ENCODE data around the gene TACC2.
"Not testable (repeated sequence)": the region's sequence is repeated elsewhere in the genome, so short reads cannot be mapped to it uniquely, and the experiment has no call there.

The TACC2 gene

DNA sequence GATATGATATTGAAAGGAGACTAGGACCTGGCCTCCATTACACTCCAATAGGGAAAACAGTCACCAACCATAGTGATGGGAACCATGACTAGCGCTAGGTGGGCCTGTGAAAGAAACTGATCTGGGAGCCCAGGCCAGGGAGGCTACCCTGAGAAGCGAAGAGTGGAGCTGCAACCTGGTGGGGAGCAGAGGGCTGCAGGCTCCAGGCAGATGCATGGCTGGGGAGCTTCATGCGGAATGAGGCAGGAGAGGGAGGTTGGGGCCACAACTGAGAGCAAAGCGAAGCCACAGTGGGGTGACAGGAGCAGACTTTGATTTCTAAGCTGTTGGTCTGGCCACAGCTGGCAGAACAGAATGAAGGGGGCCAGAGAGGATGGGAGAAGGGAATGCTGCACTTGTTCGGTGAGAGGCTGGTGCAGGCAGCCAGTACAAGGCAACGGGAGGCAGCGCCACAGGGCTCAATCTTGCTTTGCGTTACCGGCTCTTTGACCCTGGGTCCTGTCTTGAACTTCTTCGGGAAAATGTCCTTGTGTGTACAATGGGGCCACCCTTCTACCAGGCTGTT, 88.4 kb downstream of the TACC2 start:
- DNase-seq (ENCODE audit: insufficient read length, low spot score) (no peak), FAIRE-seq (no peak)
- TF ChIP-seq POLR2A (IDR thresholded peaks at IDR 0.05; ENCODE audit: low read depth, low read length): no peak

GRCh38 chr10:122078326-122078725, 89.4 kb downstream of the TACC2 start:
- no peak for TF ChIP-seq POLR2A (IDR thresholded peaks at IDR 0.05; ENCODE audit: low read depth, low read length)
- FAIRE-seq: no peak
- no peak for DNase-seq (ENCODE audit: insufficient read length, low spot score)

DNA sequence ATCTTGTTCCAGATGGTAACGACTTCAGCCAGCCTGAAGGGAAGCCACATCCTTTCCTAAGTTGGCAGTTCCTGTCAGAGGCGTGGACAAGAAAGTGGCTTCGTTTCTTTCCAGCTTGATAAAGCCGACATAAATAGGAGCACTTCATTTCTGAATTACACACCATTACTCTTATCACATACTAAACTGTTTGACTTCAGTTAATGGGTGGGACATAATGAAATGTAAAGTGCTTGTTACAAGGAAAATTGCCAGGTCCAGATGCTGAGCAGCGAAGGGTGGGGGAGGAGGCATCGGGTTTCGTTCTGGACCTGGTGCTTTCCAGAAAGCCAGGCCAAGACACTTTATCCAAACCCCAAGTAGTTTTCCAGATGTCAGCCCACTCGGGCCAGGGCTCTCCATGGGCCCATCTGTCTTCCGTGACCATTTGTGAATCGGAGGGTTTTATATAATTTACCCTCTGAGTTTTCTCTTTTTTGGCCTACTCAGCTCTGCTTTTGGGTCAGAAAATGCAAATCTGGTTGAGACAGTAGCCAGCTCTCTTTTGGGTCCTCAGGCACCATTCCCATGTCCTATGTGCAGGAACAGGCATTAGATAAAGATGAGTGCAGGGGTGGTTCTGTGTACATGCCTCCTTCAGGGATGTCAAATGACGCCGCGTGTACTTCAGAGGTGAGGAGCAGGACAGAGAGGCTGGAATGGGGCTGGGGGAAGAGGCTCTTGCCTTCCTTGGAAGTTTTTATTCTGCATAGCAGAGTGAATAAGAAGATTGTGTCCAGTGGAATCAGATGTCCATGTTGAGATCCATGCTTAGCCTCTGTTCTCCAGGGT, 90.2 kb downstream of the TACC2 start:
- no peak for TF ChIP-seq POLR2A (IDR thresholded peaks at IDR 0.05; ENCODE audit: low read depth, low read length)
- DNase-seq (ENCODE audit: insufficient read length, low spot score): no peak
- FAIRE-seq: no peak

GRCh38 chr10:122082616-122083477, 93.9 kb downstream of the TACC2 start:
- FAIRE-seq: no peak
- no peak for DNase-seq (ENCODE audit: insufficient read length, low spot score)
- TF ChIP-seq POLR2A (IDR thresholded peaks at IDR 0.05; ENCODE audit: low read depth, low read length): no peak

DNA sequence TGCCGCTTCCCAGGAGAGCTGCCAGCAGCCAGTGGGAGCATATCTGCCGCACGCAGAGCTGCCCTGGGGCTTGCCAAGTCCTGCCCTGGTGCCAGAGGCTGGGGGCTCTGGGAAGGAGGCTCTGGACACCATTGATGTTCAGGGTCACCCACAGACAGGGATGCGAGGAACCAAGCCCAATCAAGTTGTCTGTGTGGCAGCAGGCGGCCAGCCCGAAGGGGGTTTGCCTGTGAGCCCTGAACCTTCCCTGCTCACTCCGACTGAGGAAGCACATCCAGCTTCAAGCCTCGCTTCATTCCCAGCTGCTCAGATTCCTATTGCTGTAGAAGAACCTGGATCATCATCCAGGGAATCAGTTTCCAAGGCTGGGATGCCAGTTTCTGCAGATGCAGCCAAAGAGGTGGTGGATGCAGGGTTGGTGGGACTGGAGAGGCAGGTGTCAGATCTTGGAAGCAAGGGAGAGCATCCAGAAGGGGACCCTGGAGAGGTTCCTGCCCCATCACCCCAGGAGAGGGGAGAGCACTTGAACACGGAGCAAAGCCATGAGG, 94.6 kb downstream of the TACC2 start:
- FAIRE-seq (no peak), DNase-seq (ENCODE audit: insufficient read length, low spot score) (no peak)
- no peak for TF ChIP-seq POLR2A (IDR thresholded peaks at IDR 0.05; ENCODE audit: low read depth, low read length)

DNA sequence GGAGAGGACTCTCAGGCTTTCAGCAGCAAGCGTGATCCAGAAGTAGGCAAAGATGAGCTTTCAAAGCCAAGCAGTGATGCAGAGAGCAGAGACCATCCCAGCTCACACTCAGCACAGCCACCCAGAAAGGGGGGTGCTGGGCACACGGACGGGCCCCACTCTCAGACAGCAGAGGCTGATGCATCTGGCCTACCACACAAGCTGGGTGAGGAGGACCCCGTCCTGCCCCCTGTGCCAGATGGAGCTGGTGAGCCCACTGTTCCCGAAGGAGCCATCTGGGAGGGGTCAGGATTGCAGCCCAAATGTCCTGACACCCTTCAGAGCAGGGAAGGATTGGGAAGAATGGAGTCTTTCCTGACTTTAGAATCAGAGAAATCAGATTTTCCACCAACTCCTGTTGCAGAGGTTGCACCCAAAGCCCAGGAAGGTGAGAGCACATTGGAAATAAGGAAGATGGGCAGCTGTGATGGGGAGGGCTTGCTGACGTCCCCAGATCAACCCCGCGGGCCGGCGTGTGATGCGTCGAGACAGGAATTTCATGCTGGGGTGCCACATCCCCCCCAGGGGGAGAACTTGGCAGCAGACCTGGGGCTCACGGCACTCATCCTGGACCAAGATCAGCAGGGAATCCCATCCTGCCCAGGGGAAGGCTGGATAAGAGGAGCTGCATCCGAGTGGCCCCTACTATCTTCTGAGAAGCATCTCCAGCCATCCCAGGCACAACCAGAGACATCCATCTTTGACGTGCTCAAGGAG, 95.5 kb downstream of the TACC2 start:
- TF ChIP-seq POLR2A (IDR thresholded peaks at IDR 0.05; ENCODE audit: low read depth, low read length): no peak
- FAIRE-seq (no peak), DNase-seq (ENCODE audit: insufficient read length, low spot score) (no peak)

DNA sequence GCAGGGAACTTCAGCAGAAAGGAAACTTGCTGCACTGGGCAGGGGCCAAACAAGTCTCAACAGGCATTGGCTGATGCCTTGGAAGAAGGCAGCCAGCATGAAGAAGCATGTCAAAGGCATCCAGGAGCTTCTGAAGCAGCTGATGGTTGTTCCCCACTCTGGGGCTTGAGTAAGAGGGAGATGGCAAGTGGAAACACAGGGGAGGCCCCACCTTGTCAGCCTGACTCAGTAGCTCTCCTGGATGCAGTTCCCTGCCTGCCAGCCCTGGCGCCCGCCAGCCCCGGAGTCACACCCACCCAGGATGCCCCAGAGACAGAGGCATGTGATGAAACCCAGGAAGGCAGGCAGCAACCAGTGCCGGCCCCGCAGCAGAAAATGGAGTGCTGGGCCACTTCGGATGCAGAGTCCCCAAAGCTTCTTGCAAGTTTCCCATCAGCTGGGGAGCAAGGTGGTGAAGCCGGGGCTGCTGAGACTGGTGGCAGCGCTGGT, 96.5 kb downstream of the TACC2 start:
- DNase-seq (ENCODE audit: insufficient read length, low spot score) (no peak), FAIRE-seq (no peak)
- TF ChIP-seq POLR2A (IDR thresholded peaks at IDR 0.05; ENCODE audit: low read depth, low read length): no peak

DNA sequence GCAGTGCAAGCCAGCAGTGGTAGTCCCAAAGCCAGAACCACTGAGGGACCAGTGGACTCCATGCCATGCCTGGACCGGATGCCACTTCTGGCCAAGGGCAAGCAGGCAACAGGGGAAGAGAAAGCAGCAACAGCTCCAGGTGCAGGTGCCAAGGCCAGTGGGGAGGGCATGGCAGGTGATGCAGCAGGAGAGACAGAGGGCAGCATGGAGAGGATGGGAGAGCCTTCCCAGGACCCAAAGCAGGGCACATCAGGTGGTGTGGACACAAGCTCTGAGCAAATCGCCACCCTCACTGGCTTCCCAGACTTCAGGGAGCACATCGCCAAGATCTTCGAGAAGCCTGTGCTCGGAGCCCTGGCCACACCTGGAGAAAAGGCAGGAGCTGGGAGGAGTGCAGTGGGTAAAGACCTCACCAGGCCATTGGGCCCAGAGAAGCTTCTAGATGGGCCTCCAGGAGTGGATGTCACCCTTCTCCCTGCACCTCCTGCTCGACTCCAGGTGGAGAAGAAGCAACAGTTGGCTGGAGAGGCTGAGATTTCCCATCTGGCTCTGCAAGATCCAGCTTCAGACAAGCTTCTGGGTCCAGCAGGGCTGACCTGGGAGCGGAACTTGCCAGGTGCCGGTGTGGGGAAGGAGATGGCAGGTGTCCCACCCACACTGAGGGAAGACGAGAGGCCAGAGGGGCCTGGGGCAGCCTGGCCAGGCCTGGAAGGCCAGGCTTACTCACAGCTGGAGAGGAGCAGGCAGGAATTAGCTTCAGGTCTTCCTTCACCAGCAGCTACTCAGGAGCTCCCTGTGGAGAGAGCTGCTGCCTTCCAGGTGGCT, 97.7 kb downstream of the TACC2 start:
- TF ChIP-seq POLR2A (IDR thresholded peaks at IDR 0.05; ENCODE audit: low read depth, low read length): no peak
- FAIRE-seq: no peak

GRCh38 chr10:122087436-122087835, 98.5 kb downstream of the TACC2 start:
- FAIRE-seq (no peak), DNase-seq (ENCODE audit: insufficient read length, low spot score) (no peak)
- TF ChIP-seq POLR2A (IDR thresholded peaks at IDR 0.05; ENCODE audit: low read depth, low read length): no peak

More for the DNA sequence above, 97.7 kb downstream of the TACC2 start:
- no peak for DNase-seq (ENCODE audit: insufficient read length, low spot score)

DNA sequence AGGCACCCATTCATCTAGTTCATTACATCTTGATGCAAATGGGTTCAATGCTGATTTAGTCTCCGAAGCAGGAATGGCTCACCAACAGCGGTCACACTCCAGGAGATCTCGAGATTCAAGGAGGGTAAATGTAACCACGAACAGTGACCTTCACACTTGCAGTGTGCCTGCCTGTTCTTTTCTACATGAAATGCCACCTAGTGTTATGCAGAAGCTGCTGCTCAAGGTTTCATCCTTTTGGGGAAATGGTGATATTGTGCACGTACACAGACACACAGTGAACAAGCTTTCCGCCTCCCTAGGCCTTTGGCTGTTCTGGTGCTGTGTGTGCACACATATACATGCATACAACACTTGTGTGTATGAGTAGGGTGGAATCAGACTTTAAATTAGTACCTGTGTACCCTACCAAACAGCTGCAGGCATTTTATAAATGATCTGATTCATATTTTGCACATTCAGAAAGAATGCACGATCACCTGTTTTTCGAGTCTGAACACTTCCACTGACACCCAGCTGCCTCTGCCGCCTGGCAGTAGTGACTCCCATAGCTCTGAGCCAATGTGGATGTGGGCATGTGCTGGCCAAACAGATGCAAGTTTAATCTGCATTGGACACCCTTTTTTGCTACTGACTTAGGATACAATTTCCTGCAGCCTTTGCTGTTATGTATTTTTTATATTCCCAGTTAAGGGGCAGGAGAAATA, 100.5 kb downstream of the TACC2 start:
- FAIRE-seq: no peak
- TF ChIP-seq POLR2A (IDR thresholded peaks at IDR 0.05; ENCODE audit: low read depth, low read length): no peak
- no peak for DNase-seq (ENCODE audit: insufficient read length, low spot score)

GRCh38 chr10:122091722-122092121, 102.8 kb downstream of the TACC2 start:
- FAIRE-seq (no peak), DNase-seq (ENCODE audit: insufficient read length, low spot score) (no peak)
- TF ChIP-seq POLR2A (IDR thresholded peaks at IDR 0.05; ENCODE audit: low read depth, low read length): no peak

DNA sequence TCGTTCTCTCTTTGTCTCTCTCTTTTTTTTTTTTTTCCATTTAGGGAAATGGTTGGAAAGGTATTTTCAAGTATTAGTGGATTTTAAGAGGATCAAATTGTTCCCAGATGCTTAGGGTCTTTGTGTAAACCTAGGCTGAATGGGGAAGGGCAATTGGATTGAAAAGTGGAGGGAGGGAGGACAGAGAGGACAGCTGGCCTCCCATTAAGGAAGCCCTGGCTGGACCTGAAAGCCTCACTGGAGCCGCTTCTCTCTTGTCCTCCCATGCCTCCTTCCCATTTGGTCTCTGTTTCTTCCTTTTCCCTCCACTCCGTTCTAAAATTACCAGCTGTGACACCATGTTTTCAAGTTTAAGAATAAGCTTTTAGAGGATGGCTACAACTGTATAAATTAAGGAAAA, 104.1 kb downstream of the TACC2 start:
- TF ChIP-seq POLR2A (IDR thresholded peaks at IDR 0.05; ENCODE audit: low read depth, low read length): no peak
- FAIRE-seq: no peak

GRCh38 chr10:122096181-122096580, 107.2 kb downstream of the TACC2 start:
- not testable (repeated sequence) for FAIRE-seq; DNase-seq (ENCODE audit: insufficient read length, low spot score)

More for the DNA sequence above, 104.1 kb downstream of the TACC2 start:
- DNase-seq (ENCODE audit: insufficient read length, low spot score): no peak

Measured in H54 (cell line).